ENCODE data around the gene TBC1D16. TPM values are rescaled to one million over a fixed set of nuclear protein-coding genes. Genes with fewer than 3 reads are reported as not detected.

Gene TBC1D16
- total and polyA plus RNA-seq, 12 donors = 4.8 to 23.3 (median 17.0) TPM

GRCh38 chr17:79936050-79936449 lies 99.6 kb downstream of the TBC1D16 start:
- WGBS, 2 donors = 89 to 91% methylated on average over 16 of the region's 16 CpGs

GRCh38 chr17:79935197-79935885 lies 100.3 kb downstream of the TBC1D16 start:
- H3K4me3 ChIP-seq = no peak overlapping the region
- ATAC-seq (no peak), DNase-seq (no peak)
- H3K27me3 ChIP-seq = peaks cover 4 to 34% (median 24%) of the 10 kb centered on the region in 7 donors
- H3K36me3 ChIP-seq = peaks cover 0 to 12% (median 0%) of the 10 kb centered on the region in 9 donors
- 89% methylated on average over 19 of the region's 19 CpGs for WGBS, 2 donors
- H3K4me1 ChIP-seq = peaks cover 0 to 22% (median 11%) of the 10 kb centered on the region in 9 donors
- no peaks in the 10 kb centered on the region for H3K9me3 ChIP-seq
- no peak overlapping the region for H3K27ac ChIP-seq
- intact Hi-C loops (cut with DNase I) = no loop called here
- no peak for TF ChIP-seq CTCF (IDR thresholded peaks at IDR 0.05)

More at GRCh38 chr17:79936050-79936449, 99.6 kb downstream of the TBC1D16 start:
- no peaks in the 10 kb centered on the region for H3K9me3 ChIP-seq
- no peak for TF ChIP-seq CTCF (IDR thresholded peaks at IDR 0.05)
- peaks cover 0 to 17% (median 0%) of the 10 kb centered on the region in 9 donors for H3K36me3 ChIP-seq
- no peak overlapping the region for H3K4me3 ChIP-seq
- ATAC-seq (no peak), DNase-seq (peak in 1 of 2 donors; percentile 9)
- peaks cover 0 to 27% (median 17%) of the 10 kb centered on the region in 7 donors for H3K27me3 ChIP-seq
- intact Hi-C loops (cut with DNase I) = no loop called here
- H3K4me1 ChIP-seq = peaks cover 0 to 17% (median 7%) of the 10 kb centered on the region in 9 donors
- no peak overlapping the region for H3K27ac ChIP-seq

- H3K27me3 ChIP-seq = peaks cover 7 to 39% (median 29%) of the 10 kb centered on the region in 7 donors
- no peak for TF ChIP-seq CTCF (IDR thresholded peaks at IDR 0.05)
- 80 to 81% methylated on average over 9 of the region's 9 CpGs for WGBS, 2 donors
- H3K9me3 ChIP-seq = no peaks in the 10 kb centered on the region
- DNase-seq (no peak), ATAC-seq (no peak)
- peaks cover 3 to 26% (median 15%) of the 10 kb centered on the region in 9 donors for H3K4me1 ChIP-seq
- H3K27ac ChIP-seq = no peak overlapping the region
- intact Hi-C loops (cut with DNase I) = no loop called here
- peaks cover 0 to 5% (median 0%) of the 10 kb centered on the region in 9 donors for H3K36me3 ChIP-seq
- no peak overlapping the region for H3K4me3 ChIP-seq
These were observed 101.1 kb downstream of the TBC1D16 start for GRCh38 chr17:79934653-79934970.

GRCh38 chr17:79933863-79934652 lies 101.6 kb downstream of the TBC1D16 start:
- Histone ChIP-seq H3K4me3 (no peak overlapping the region), H3K4me1 (peaks cover 3 to 26% (median 15%) of the 10 kb centered on the region in 9 donors), H3K27me3 (peaks cover 9 to 44% (median 35%) of the 10 kb centered on the region in 7 donors), H3K36me3 (no peaks in the 10 kb centered on the region), H3K9me3 (no peaks in the 10 kb centered on the region), H3K27ac (no peak overlapping the region)
- 68 to 70% methylated on average over 22 of the region's 22 CpGs for WGBS, 2 donors
- ATAC-seq (peak in 5 of 8 donors; percentile 9 to 43 (median 38)), DNase-seq (no peak)
- TF ChIP-seq CTCF (IDR thresholded peaks at IDR 0.05) = no peak
- intact Hi-C loops (cut with DNase I) = no loop called here
